GM12872 (cell line): ENCODE results near the gene FBXW12.

Experiments used
- TF ChIP-seq, protein P1 (sequence below): IDR thresholded peaks from 3 replicates; pipeline ENCODE4 v1.5.1; 2011; ENCODE audit warnings: low read depth, mild to moderate bottlenecking, low read length, moderate library complexity; ENCODE audit not compliant: insufficient read depth

Gene FBXW12

DNA sequence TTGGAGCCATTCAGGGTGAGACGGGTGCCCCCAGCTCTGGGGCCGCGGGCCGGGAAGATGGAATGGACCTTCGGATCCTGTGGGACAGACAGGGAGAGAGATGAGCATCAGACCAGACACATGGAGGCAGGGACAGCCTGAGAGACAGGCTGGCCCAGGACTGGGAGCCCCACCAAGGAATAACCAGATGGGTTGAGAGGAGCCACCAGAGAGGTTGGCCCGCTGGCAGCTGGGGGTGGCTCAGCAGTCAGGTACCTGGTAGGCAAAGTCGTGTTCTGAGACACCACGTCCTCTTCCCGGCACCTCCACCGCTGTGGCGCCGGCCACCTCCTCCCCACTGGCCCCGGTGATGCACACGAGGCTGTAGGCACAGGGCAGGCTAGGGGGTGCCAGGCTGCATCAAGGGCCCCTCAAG lies 44.1 kb downstream of the FBXW12 start:
- TF ChIP-seq, protein P1, sequence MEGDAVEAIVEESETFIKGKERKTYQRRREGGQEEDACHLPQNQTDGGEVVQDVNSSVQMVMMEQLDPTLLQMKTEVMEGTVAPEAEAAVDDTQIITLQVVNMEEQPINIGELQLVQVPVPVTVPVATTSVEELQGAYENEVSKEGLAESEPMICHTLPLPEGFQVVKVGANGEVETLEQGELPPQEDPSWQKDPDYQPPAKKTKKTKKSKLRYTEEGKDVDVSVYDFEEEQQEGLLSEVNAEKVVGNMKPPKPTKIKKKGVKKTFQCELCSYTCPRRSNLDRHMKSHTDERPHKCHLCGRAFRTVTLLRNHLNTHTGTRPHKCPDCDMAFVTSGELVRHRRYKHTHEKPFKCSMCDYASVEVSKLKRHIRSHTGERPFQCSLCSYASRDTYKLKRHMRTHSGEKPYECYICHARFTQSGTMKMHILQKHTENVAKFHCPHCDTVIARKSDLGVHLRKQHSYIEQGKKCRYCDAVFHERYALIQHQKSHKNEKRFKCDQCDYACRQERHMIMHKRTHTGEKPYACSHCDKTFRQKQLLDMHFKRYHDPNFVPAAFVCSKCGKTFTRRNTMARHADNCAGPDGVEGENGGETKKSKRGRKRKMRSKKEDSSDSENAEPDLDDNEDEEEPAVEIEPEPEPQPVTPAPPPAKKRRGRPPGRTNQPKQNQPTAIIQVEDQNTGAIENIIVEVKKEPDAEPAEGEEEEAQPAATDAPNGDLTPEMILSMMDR, result no peak

DNA sequence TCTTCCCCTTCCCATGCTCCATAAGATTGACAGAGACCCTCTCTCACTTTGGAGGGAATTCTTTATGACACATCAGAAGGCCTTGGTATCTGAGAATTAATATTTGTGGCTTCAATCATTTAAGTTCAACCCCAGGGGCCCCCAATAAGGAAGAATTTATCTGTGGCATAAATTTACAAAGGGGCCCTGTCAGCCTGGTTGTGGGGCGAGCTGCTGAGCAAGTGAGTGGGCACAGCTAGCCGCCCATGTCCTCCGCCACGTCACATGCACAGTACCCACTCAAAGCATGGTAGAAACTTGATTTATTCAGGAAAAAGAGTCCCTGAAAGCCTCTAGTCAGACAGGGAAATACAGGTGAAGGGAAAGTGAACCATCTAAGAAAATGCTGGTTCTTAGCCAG lies 44.5 kb downstream of the FBXW12 start:
- TF ChIP-seq, protein P1, result no peak

DNA sequence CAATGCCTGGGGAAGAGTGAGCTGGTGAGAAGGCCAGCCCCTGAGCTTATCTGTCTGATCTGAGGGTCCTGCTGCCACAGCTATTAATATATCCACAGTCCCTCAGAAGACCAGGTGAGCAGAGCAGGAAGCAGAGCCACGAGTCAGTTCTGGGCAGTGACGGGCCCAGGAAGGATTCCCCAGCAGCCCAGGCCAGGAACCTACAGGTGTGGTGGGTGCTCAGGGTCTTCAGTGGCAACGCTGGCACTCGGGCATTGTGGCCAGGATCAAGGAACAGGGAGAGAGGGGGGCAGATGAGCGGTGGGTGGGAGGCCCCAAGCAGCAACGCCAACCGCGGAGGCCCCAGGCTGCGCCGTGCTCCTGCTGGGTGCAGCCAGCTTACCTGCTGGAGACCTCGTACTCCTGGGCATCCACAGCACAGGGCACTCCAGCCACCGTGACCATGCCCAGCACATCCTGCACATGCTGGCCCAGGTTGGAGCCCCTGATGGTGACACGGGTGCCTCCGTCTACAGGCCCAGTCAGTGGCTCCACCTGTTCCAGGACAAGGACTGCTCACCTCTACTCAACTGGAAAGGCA lies 45.6 kb downstream of the FBXW12 start:
- TF ChIP-seq, protein P1, result no peak

DNA sequence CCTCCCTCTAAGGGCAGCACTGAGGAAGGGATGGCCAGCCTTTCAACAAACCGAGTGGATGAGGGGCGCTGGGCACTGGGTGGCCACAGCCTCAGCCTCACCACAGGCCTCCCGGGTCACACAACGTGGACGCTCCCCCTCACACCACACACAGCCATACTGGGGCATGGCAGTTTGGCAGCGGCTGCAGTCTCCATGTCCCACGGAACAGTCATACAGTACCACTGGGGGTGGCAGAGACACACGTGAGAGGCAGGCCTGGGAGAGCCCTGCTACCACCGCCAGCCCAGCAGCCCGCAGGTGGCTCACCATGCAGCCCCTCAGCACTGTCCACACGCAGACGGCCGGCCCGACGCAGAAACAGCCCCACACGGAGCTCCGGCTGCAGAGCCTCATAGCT lies 46.1 kb downstream of the FBXW12 start:
- TF ChIP-seq, protein P1, result no peak

DNA sequence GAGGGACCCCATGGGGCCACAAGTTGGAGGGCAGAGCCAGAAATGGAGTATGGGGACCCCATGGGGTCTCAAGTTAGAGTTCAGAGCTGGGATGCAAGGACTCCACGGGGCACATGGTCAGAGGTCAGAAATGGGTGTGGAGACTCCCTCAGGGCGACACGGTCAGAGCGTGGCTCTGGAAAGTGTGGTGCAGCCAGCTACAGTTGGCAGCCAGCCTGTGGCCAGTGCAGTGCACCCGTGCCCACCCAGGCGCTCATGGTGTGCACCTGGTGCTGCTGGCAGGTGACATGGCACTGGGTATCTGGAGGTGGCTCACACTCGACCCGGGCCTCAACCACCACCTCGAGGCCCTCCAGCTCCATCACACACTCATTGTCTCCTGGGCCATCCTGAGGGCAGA lies 46.6 kb downstream of the FBXW12 start:
- TF ChIP-seq, protein P1, result no peak

DNA sequence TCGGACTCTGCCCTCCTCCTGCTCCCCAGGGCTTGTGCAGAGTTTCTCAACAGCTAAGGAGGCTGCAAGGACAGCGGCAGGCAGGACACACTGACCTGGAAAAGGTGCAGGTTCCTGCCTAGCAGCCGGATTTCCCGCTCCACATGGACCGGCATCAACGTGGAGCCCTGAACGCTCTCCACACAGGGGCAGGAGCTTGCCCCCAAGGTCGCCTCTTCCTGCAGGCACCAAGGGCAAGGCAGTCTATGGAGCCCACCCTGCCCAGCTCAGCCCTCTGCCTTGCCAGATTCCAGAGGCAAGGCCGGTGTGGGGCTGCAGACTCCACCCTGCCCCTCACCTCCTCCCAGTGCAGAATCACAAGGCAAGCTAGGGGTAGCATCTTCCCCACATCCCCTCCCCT lies 47.1 kb downstream of the FBXW12 start:
- TF ChIP-seq, protein P1, result no peak

DNA sequence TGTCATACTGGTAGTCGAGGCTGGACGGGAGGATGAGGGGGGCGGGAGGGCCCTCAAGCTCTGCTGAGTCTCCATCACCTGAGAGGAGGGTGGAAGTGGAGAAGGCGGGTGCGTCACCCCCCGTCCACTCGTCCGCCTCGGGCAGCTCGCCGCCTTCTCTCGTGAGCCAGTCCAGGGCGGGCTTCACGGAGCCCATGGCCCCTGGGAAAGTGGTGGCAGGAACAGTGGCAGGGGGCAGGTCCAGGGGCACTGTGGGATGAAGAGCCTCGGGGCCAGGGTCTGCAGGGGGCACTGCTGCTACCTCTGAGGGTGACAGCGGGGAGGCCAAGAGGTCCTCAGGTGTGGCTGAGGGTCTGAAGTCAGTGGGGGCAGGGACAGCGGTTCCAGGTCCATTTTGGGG lies 47.6 kb downstream of the FBXW12 start:
- TF ChIP-seq, protein P1, result no peak
